Endometrial microvascular endothelial cells (primary cell): Measurements from ENCODE around the gene GSTCD. TPM values are rescaled to one million over a fixed set of nuclear protein-coding genes. Genes with fewer than 3 reads are reported as not detected.

Source experiments
- in situ Hi-C: cut with HindIII; loops from 2 replicates; pipeline ENCODE4 v1.10.0; 2017; ENCODE audit warnings: low sequenced_read_pairs, low pct_unique_long_range_greater_than_20kb; ENCODE audit errors: inconsistent ontology term
- total RNA-seq: library from RNA; depleted of rRNA; stranded (reverse); fragments of >200 nt; gene quantifications from one replicate; pipeline ENCODE4 v1.2.3, GENCODE V29; 2015; ENCODE audit errors: inconsistent ontology term

The GSTCD gene
- total RNA-seq, 1 donor from 2014 or later: 16.5 TPM

- in situ Hi-C loops: no loop called here
Measured at GRCh38 chr4:105780176-105780575, 71.6 kb downstream of the GSTCD start.

GRCh38 chr4:105784761-105785160 is 76.2 kb downstream of the GSTCD start:
- in situ Hi-C loops: no loop called here

GRCh38 chr4:105785792-105786191 is 77.2 kb downstream of the GSTCD start:
- in situ Hi-C loops: no loop called here

GRCh38 chr4:105786748-105787147 is 78.2 kb downstream of the GSTCD start:
- in situ Hi-C loops: no loop called here

- in situ Hi-C loops: no loop called here
Measured at GRCh38 chr4:105797225-105797624, 88.6 kb downstream of the GSTCD start.

- in situ Hi-C loops: no loop called here
Measured at GRCh38 chr4:105805501-105806120, 97.0 kb downstream of the GSTCD start.

GRCh38 chr4:105807496-105807895 is 98.9 kb downstream of the GSTCD start:
- in situ Hi-C loops: no loop called here

GRCh38 chr4:105808030-105808749 is 99.6 kb downstream of the GSTCD start:
- in situ Hi-C loops: no loop called here

- in situ Hi-C loops: no loop called here
Measured at GRCh38 chr4:105808750-105809041, 100.1 kb downstream of the GSTCD start.

- in situ Hi-C loops: no loop called here
Measured at GRCh38 chr4:105815701-105816100, 107.1 kb downstream of the GSTCD start.

- in situ Hi-C loops: no loop called here
Measured at GRCh38 chr4:105822061-105822460, 113.5 kb downstream of the GSTCD start.

GRCh38 chr4:105828074-105828473 is 119.5 kb downstream of the GSTCD start:
- in situ Hi-C loops: no loop called here

GRCh38 chr4:105831189-105831588 is 122.6 kb downstream of the GSTCD start:
- in situ Hi-C loops: no loop called here

- in situ Hi-C loops: no loop called here
Measured at GRCh38 chr4:105835177-105835576, 126.6 kb downstream of the GSTCD start.

- in situ Hi-C loops: no loop called here
Measured at GRCh38 chr4:105836537-105836936, 128.0 kb downstream of the GSTCD start.

- in situ Hi-C loops: no loop called here
Measured at GRCh38 chr4:105837037-105837436, 128.5 kb downstream of the GSTCD start.

GRCh38 chr4:105838082-105838481 is 129.5 kb downstream of the GSTCD start:
- in situ Hi-C loops: no loop called here

GRCh38 chr4:105840426-105841174 is 132.0 kb downstream of the GSTCD start:
- in situ Hi-C loops: no loop called here

- in situ Hi-C loops: no loop called here
Measured at GRCh38 chr4:105843941-105844340, 135.4 kb downstream of the GSTCD start.

GRCh38 chr4:105845559-105845958 is 137.0 kb downstream of the GSTCD start:
- in situ Hi-C loops: no loop called here
